B cell (primary cell): ENCODE measurements around the gene NFIB. TPM values are rescaled to one million over a fixed set of nuclear protein-coding genes. Genes with fewer than 3 reads are reported as not detected.

Experiments
- ATAC-seq: fragments of 200-7000 bp; cut with Tn5 transposase; one replicate; pipeline ENCODE4 v1.10.0; 2021; ENCODE audit warnings: low read depth, mild to moderate bottlenecking, moderate number of reproducible peaks, moderate library complexity
- CTCF ChIA-PET: fragments of 350-600 bp; sonication (Branson Sonifier 250); formaldehyde crosslinking; loops from one replicate; lab custom pipeline; 2021; ENCODE audit warnings: antibody characterized with exemption, inconsistent platforms; lab: Charles Lee
- POLR2A ChIA-PET: fragments of 350-600 bp; sonication (Branson Sonifier 250); formaldehyde crosslinking; loops from one replicate; lab custom pipeline; 2021; ENCODE audit warnings: antibody characterized with exemption; lab: Charles Lee
- DNase-seq: peaks from one replicate; pipeline ENCODE4 v3.0.0; 2013
- H2AFZ ChIP-seq: 2 replicates; pipeline ENCODE4 v1.6.1; 2012; ENCODE audit warnings: mild to moderate bottlenecking, low read depth, low read length; ENCODE audit not compliant: insufficient read depth, poor library complexity, severe bottlenecking
- H3K27ac ChIP-seq, 2 donors: 1 replicate in 1 of 2; 2 replicates in 1 of 2; pipeline ENCODE4 v1.5.1; 2012 to 2013; ENCODE audit warnings: low read length in 2 of 2, mild to moderate bottlenecking in 2 of 2, moderate library complexity in 1 of 2
- H3K27me3 ChIP-seq, 4 experiments: fragments of 200-600 bp in 1 of 4; sonication (generic) in 1 of 4; replicated peaks in 1 of 4; 1 replicate in 2 of 4; 2 replicates in 2 of 4; pipeline versions ENCODE4 v1.6.1 to v1.7.0; 2013 to 2016; ENCODE audit warnings: low read length in 3 of 4, mild to moderate bottlenecking in 2 of 4, mixed read lengths in 1 of 4, moderate library complexity in 1 of 4; ENCODE audit not compliant: insufficient read depth in 4 of 4, control insufficient read depth in 3 of 4; ENCODE audit errors: control extremely low read depth in 1 of 4
- H3K36me3 ChIP-seq, 2 experiments: replicated peaks in 1 of 2; 1 replicate in 1 of 2; 2 replicates in 1 of 2; pipeline versions ENCODE4 v1.6.1 to v1.7.1; 2013; ENCODE audit warnings: low read length in 1 of 2; ENCODE audit not compliant: insufficient read depth in 2 of 2, control insufficient read depth in 1 of 2; ENCODE audit errors: control extremely low read depth in 1 of 2, extremely low read depth in 1 of 2
- H3K4me1 ChIP-seq, 2 donors: fragments of 200-600 bp in 1 of 2; sonication (generic) in 1 of 2; 1 replicate in 1 of 2; 2 replicates in 1 of 2; pipeline versions ENCODE4 v1.5.1 to v1.6.1; 2013 to 2017; ENCODE audit warnings: low read length in 2 of 2; ENCODE audit not compliant: control insufficient read depth in 2 of 2, insufficient read depth in 2 of 2
- H3K4me2 ChIP-seq: replicated peaks from 2 replicates; pipeline ENCODE3; 2012; ENCODE audit warnings: mild to moderate bottlenecking, low read depth, low read length; ENCODE audit not compliant: poor library complexity, severe bottlenecking
- H3K4me3 ChIP-seq, 5 experiments: fragments of 200-600 bp in 1 of 5; sonication (generic) in 1 of 5; 1 replicate in 3 of 5; 2 replicates in 2 of 5; pipeline versions ENCODE4 v1.5.1 to v1.7.0; 2011 to 2016; ENCODE audit warnings: low read length in 4 of 5, mild to moderate bottlenecking in 4 of 5, low read depth in 2 of 5, control low read depth in 1 of 5, moderate library complexity in 1 of 5; ENCODE audit not compliant: insufficient read depth in 1 of 5; ENCODE audit errors: control extremely low read depth in 1 of 5, extremely low read depth in 1 of 5
- H3K79me2 ChIP-seq: fragments of 200-600 bp; sonication (generic); one replicate; pipeline ENCODE4 v1.6.0; 2016; ENCODE audit warnings: low read length; ENCODE audit not compliant: control insufficient read depth, insufficient read depth
- H3K9ac ChIP-seq: fragments of 200-600 bp; sonication (generic); 2 replicates; pipeline ENCODE4 v1.6.1; 2017; ENCODE audit warnings: mild to moderate bottlenecking, low read length, moderate library complexity
- H3K9me3 ChIP-seq, 3 donors: one replicate each; pipeline versions ENCODE4 v1.6.1 to v1.7.1; 2013; ENCODE audit warnings: low read length in 2 of 3; ENCODE audit not compliant: control insufficient read depth in 2 of 3, insufficient read depth in 1 of 3; ENCODE audit errors: control extremely low read depth in 1 of 3
- H4K20me1 ChIP-seq: 2 replicates; pipeline ENCODE4 v1.6.0; 2012; ENCODE audit warnings: mild to moderate bottlenecking, low read length; ENCODE audit not compliant: insufficient read depth, control insufficient read depth, poor library complexity, severe bottlenecking
- H3K27ac Mint-ChIP-seq: one replicate; pipeline ENCODE4 v1.8.0; 2021; ENCODE audit warnings: mixed read lengths
- H3K27me3 Mint-ChIP-seq: one replicate; pipeline ENCODE4 v1.8.0; 2021; ENCODE audit warnings: mixed read lengths
- H3K4me1 Mint-ChIP-seq: one replicate; pipeline ENCODE4 v1.8.0; 2021; ENCODE audit warnings: mixed read lengths
- H3K4me3 Mint-ChIP-seq: one replicate; pipeline ENCODE4 v1.8.0; 2021; ENCODE audit warnings: mixed read lengths
- H3K9me3 Mint-ChIP-seq: one replicate; pipeline ENCODE4 v1.8.0; 2022; ENCODE audit warnings: mixed read lengths; ENCODE audit not compliant: insufficient read depth
- CTCF ChIP-seq: fragments of 200-600 bp; IDR thresholded peaks from one replicate; pipeline ENCODE4 v1.8.0; 2022; ENCODE audit warnings: antibody characterized with exemption, mild to moderate bottlenecking
- EZH2 ChIP-seq: IDR thresholded peaks from 2 replicates; pipeline ENCODE4 v1.6.1; 2012; ENCODE audit warnings: borderline replicate concordance, low read depth, mild to moderate bottlenecking, moderate library complexity, low read length; ENCODE audit not compliant: insufficient read depth, poor library complexity, severe bottlenecking
- WGBS: methylation state at CpG from one replicate; pipeline ENCODE4 v1.1.5; 2013; ENCODE audit warnings: missing lambda C conversion rate; ENCODE audit not compliant: insufficient coverage; 5-methylcytosine and 5-hydroxymethylcytosine counted together
- intact Hi-C: fragments of 100-400 bp; cut with micrococcal nuclease; formaldehyde crosslinking; loops from one replicate; pipeline ENCODE4 v1.10.0; 2022
- polyA plus RNA-seq: library from polyadenylated mRNA; depleted of rRNA; stranded (reverse); fragments of >200 nt; gene quantifications from 2 replicates; pipeline ENCODE4 v1.2.3, GENCODE V29; 2012
- total RNA-seq, 2 donors: library from RNA; stranded (reverse); fragments of 120-200 nt in 1 of 2; gene quantifications; 1 replicate in 1 of 2; 2 replicates in 1 of 2; pipeline versions ENCODE4 v1.2.3 to v1.2.4, GENCODE V29; 2013 to 2022

Gene NFIB
- total and polyA plus RNA-seq, 2 donors (not counting 1 experiment from before 2014, with no cell fraction given), result not detected

- Histone ChIP-seq H3K9ac (no peak overlapping the region), H4K20me1 (no peaks in the 10 kb centered on the region), H3K9me3 (no peaks in the 10 kb centered on the region), H3K27me3 (no peaks in the 10 kb centered on the region), H3K4me1 (no peaks in the 10 kb centered on the region), H3K4me2 (no peak overlapping the region), H3K79me2 (no peaks in the 10 kb centered on the region), H2AFZ (no peak overlapping the region), H3K36me3 (no peaks in the 10 kb centered on the region), H3K4me3 (no peak overlapping the region), H3K27ac (no peak overlapping the region)
- Mint-ChIP-seq H3K4me1 (no peaks in the 10 kb centered on the region), H3K27me3 (no peaks in the 10 kb centered on the region), H3K27ac (no peak overlapping the region), H3K4me3 (no peak overlapping the region), H3K9me3 (no peaks in the 10 kb centered on the region)
- no CpG with 5 or more reads among the region's 4 CpGs for WGBS
- intact Hi-C loops, result no loop called here
- CTCF ChIA-PET, result no interaction called here
- POLR2A ChIA-PET, result no interaction called here
- ATAC-seq (no peak), DNase-seq (no peak)
- TF ChIP-seq CTCF, result no peak
Observed at GRCh38 chr9:14165376-14166035, 148.4 kb downstream of the NFIB start.

GRCh38 chr9:14164908-14165307 lies 149.0 kb downstream of the NFIB start:
- no peak overlapping the region for H3K4me3 ChIP-seq
- H3K4me1 Mint-ChIP-seq, result no peaks in the 10 kb centered on the region
- POLR2A ChIA-PET, result no interaction called here

More at GRCh38 chr9:14164908-14165307, 149.0 kb downstream of the NFIB start:
- intact Hi-C loops, result no loop called here
- H3K27me3 ChIP-seq, result no peaks in the 10 kb centered on the region
- ATAC-seq (no peak), DNase-seq (no peak)
- Mint-ChIP-seq H3K27me3 (no peaks in the 10 kb centered on the region), H3K4me3 (no peak overlapping the region), H3K9me3 (no peaks in the 10 kb centered on the region), H3K27ac (no peak overlapping the region)
- H4K20me1 ChIP-seq, result no peaks in the 10 kb centered on the region
- no peaks in the 10 kb centered on the region for H3K9me3 ChIP-seq
- no peak overlapping the region for H3K9ac ChIP-seq
- no peaks in the 10 kb centered on the region for H3K4me1 ChIP-seq
- H2AFZ ChIP-seq, result no peak overlapping the region
- no peaks in the 10 kb centered on the region for H3K79me2 ChIP-seq
- CTCF ChIA-PET, result no interaction called here
- TF ChIP-seq CTCF, result no peak
- TF ChIP-seq EZH2, result no peak
- no peaks in the 10 kb centered on the region for H3K36me3 ChIP-seq
- H3K4me2 ChIP-seq, result no peak overlapping the region
- 67% methylated on average over 1 of the region's 1 CpG for WGBS
- H3K27ac ChIP-seq, result no peak overlapping the region
